ENCODE measurements around the gene ADRA2B. TPM values are rescaled to one million over a fixed set of nuclear protein-coding genes. Genes with fewer than 3 reads are reported as not detected.

ADRA2B gene
- polyA plus RNA-seq, 1 donor (not counting 4 experiments of a cell fraction or from before 2014, with no cell fraction given), result not detected

GRCh38 chr2:96145036-96145847 is 28.9 kb upstream of the ADRA2B start, which contains the start of gene DUSP2:
Gene DUSP2 (minus strand): TSS chr2:96145440. CDS start chr2:96145354, 86 bp downstream.
- Histone ChIP-seq H3K27ac (ENCODE audit: control insufficient read depth, insufficient read depth, low read length) (no peak within 1 kb of the TSS), H3K9ac (ENCODE audit: control insufficient read depth, extremely low read depth, insufficient read depth, low read length) (peak within 1 kb of the TSS; percentile 50), H3K4me2 (ENCODE audit: control insufficient read depth, extremely low read depth, insufficient read depth, low read depth, low read length) (peak within 1 kb of the TSS; percentile 47), H3K27me3 (ENCODE audit: control insufficient read depth, extremely low read depth, insufficient read depth, low read length) (no peaks in the 10 kb centered on the region), H2AFZ (ENCODE audit: control insufficient read depth, low read length) (peak within 1 kb of the TSS; percentile 75), H3K4me3 (ENCODE audit: control insufficient read depth in 2 of 3, extremely low read depth in 1 of 3, insufficient read depth in 2 of 3, low read depth in 1 of 3, low read length in 3 of 3) (peak within 1 kb of the TSS; percentile 40 to 55 (median 46)), H4K20me1 (ENCODE audit: control insufficient read depth, extremely low read depth, insufficient read depth, low read length) (no peaks in the 10 kb centered on the region), H3K79me2 (ENCODE audit: control insufficient read depth, insufficient read depth, low read length) (no peaks in the 10 kb centered on the region), H3K9me1 (ENCODE audit: control insufficient read depth, extremely low read depth, insufficient read depth, low read length) (no peaks in the 10 kb centered on the region), H3K9me3 (ENCODE audit: control insufficient read depth, low read depth, low read length) (no peaks in the 10 kb centered on the region), H3K4me1 (ENCODE audit: control insufficient read depth, extremely low read depth, insufficient read depth, low read length) (peaks cover 37% of the 10 kb centered on the region), H3K36me3 (ENCODE audit: control insufficient read depth in 2 of 2, extremely low read depth in 1 of 2, insufficient read depth in 2 of 2, low read length in 2 of 2) (no peaks in the 10 kb centered on the region)
- FAIRE-seq (no peak), DNase-seq (ENCODE audit: low read depth, low spot score) (no peak)
- dilution Hi-C loops (cut with MboI; ENCODE audit: extremely low pct_ligation_motif_present, low sequenced_read_pairs), result no loop called here
- TF ChIP-seq CTCF (optimal IDR thresholded peaks at IDR 0.05 in 1 of 3, IDR thresholded peaks at IDR 0.05 in 1 of 3, conservative IDR thresholded peaks at IDR 0.05 in 1 of 3; ENCODE audit: extremely low read depth in 1 of 3, insufficient read depth in 2 of 3, low read length in 3 of 3) (no peak), EZH2 (IDR thresholded peaks at IDR 0.05; ENCODE audit: low read length) (no peak)

- Histone ChIP-seq H3K9ac (ENCODE audit: control insufficient read depth, extremely low read depth, insufficient read depth, low read length) (peak overlapping the region; percentile 50), H3K4me2 (ENCODE audit: control insufficient read depth, extremely low read depth, insufficient read depth, low read depth, low read length) (peak overlapping the region; percentile 47), H4K20me1 (ENCODE audit: control insufficient read depth, extremely low read depth, insufficient read depth, low read length) (no peaks in the 10 kb centered on the region), H3K4me1 (ENCODE audit: control insufficient read depth, extremely low read depth, insufficient read depth, low read length) (peaks cover 37% of the 10 kb centered on the region), H3K36me3 (ENCODE audit: control insufficient read depth in 2 of 2, extremely low read depth in 1 of 2, insufficient read depth in 2 of 2, low read length in 2 of 2) (no peaks in the 10 kb centered on the region), H3K9me3 (ENCODE audit: control insufficient read depth, low read depth, low read length) (no peaks in the 10 kb centered on the region), H2AFZ (ENCODE audit: control insufficient read depth, low read length) (peak overlapping the region; percentile 75), H3K27me3 (ENCODE audit: control insufficient read depth, extremely low read depth, insufficient read depth, low read length) (no peaks in the 10 kb centered on the region), H3K79me2 (ENCODE audit: control insufficient read depth, insufficient read depth, low read length) (no peaks in the 10 kb centered on the region), H3K27ac (ENCODE audit: control insufficient read depth, insufficient read depth, low read length) (no peak overlapping the region), H3K9me1 (ENCODE audit: control insufficient read depth, extremely low read depth, insufficient read depth, low read length) (no peaks in the 10 kb centered on the region), H3K4me3 (ENCODE audit: control insufficient read depth in 2 of 3, extremely low read depth in 1 of 3, insufficient read depth in 2 of 3, low read depth in 1 of 3, low read length in 3 of 3) (peak overlapping the region; percentile 40 to 55 (median 46))
- no peak for TF ChIP-seq CTCF (optimal IDR thresholded peaks at IDR 0.05 in 1 of 3, IDR thresholded peaks at IDR 0.05 in 1 of 3, conservative IDR thresholded peaks at IDR 0.05 in 1 of 3; ENCODE audit: extremely low read depth in 1 of 3, insufficient read depth in 2 of 3, low read length in 3 of 3)
- FAIRE-seq, result no peak
- dilution Hi-C loops (cut with MboI; ENCODE audit: extremely low pct_ligation_motif_present, low sequenced_read_pairs), result no loop called here
- no peak for DNase-seq (ENCODE audit: low read depth, low spot score)
Observed at GRCh38 chr2:96144481-96145035, 28.2 kb upstream of the ADRA2B start.
